Panc1 (cell line): ENCODE data around the gene RNASET2.

ENCODE experiments used
- CTCF ChIP-seq: fragments of 450-650 bp; IDR thresholded peaks from 2 replicates; pipeline ENCODE4 v1.5.1; 2017; ENCODE audit warnings: mild to moderate bottlenecking
- POLR2AphosphoS5 ChIP-seq: IDR thresholded peaks from 2 replicates; pipeline ENCODE4 v1.6.1; 2012; ENCODE audit warnings: mild to moderate bottlenecking, low read depth, low read length, moderate library complexity
- REST ChIP-seq, 2 experiments: IDR thresholded peaks; 2 replicates each; pipeline ENCODE4 v1.6.1; 2011 to 2012; ENCODE audit warnings: low read depth in 2 of 2, control low read depth in 1 of 2, low read length in 1 of 2, mild to moderate bottlenecking in 1 of 2, moderate library complexity in 1 of 2; ENCODE audit not compliant: insufficient read depth in 1 of 2
- SIN3A ChIP-seq: IDR thresholded peaks from 2 replicates; pipeline ENCODE4 v1.6.1; 2012; ENCODE audit warnings: low read depth, mild to moderate bottlenecking, low read length, moderate library complexity, borderline replicate concordance; ENCODE audit not compliant: insufficient read depth
- TCF7L2 ChIP-seq: IDR thresholded peaks from 2 replicates; pipeline ENCODE4 v1.6.1; 2011; ENCODE audit warnings: mild to moderate bottlenecking, low read depth, low read length, inconsistent platforms

- TF ChIP-seq CTCF (no peak), SIN3A (no peak), POLR2AphosphoS5 (no peak), REST (IDR thresholded peaks at IDR 0.05; ENCODE audit: insufficient read depth in 1 of 2, low read depth in 2 of 2, low read length in 1 of 2) (no peak), TCF7L2 (no peak)
These were observed 15.8 kb upstream of the RNASET2 start for GRCh38 chr6:166972101-166972500.
